PC-9 (cell line): ENCODE measurements around the gene CD74. TPM values are rescaled to one million over a fixed set of nuclear protein-coding genes. Genes with fewer than 3 reads are reported as not detected.
A peak's percentile ranks its signal among the peaks of the same experiment; 100 is the strongest.

Source experiments
- BruUV-seq: library from RNA; stranded (reverse); fragments of 400-500 nt; replicated peaks from 2 replicates; lab custom pipeline; 2021; lab: Mats Ljungman, UMichigan
- CTCF ChIA-PET: fragments of 300-600 bp; sonication (Branson Sonifier 250); formaldehyde crosslinking; loops from one replicate; lab custom pipeline; 2022; ENCODE audit warnings: antibody characterized with exemption; lab: Charles Lee
- POLR2A ChIA-PET: fragments of 300-600 bp; sonication (Branson Sonifier 250); formaldehyde crosslinking; loops from one replicate; lab custom pipeline; 2022; ENCODE audit warnings: antibody characterized with exemption; ENCODE audit not compliant: unreplicated experiment; lab: Charles Lee
- DNase-seq, 2 experiments: peaks; one replicate each; pipeline versions ENCODE4 v3.0.0 to v3.0.0-alpha.2; 2015 to 2022; ENCODE audit warnings: mixed read lengths in 1 of 2
- H2AFZ ChIP-seq: fragments of 200-600 bp; sonication (generic); 2 replicates; pipeline ENCODE4 v1.8.1; 2017; ENCODE audit warnings: antibody characterized with exemption
- H3F3A ChIP-seq: fragments of 200-600 bp; sonication (generic); 2 replicates; pipeline ENCODE4 v1.8.1; 2017; ENCODE audit warnings: antibody characterized with exemption, mild to moderate bottlenecking, low read depth; ENCODE audit not compliant: insufficient read depth
- H3K27ac ChIP-seq: fragments of 200-600 bp; sonication (generic); 2 replicates; pipeline ENCODE4 v1.6.1; 2016; ENCODE audit warnings: mixed run types
- H3K27me3 ChIP-seq: fragments of 200-600 bp; sonication (generic); 2 replicates; pipeline ENCODE4 v1.6.1; 2016; ENCODE audit warnings: low read depth, mixed run types; ENCODE audit not compliant: insufficient read depth
- H3K36me3 ChIP-seq: fragments of 200-600 bp; sonication (generic); 2 replicates; pipeline ENCODE4 v1.6.1; 2016; ENCODE audit warnings: low read depth, mixed run types
- H3K4me1 ChIP-seq: fragments of 200-600 bp; sonication (generic); replicated peaks from 2 replicates; pipeline ENCODE4 v1.6.1; 2016; ENCODE audit warnings: mixed run types; ENCODE audit not compliant: insufficient read depth
- H3K4me2 ChIP-seq: fragments of 200-600 bp; sonication (generic); 2 replicates; pipeline ENCODE4 v1.6.1; 2017; ENCODE audit warnings: mixed run types
- H3K4me3 ChIP-seq: fragments of 200-600 bp; sonication (generic); 2 replicates; pipeline ENCODE4 v1.6.1; 2016; ENCODE audit warnings: mixed run types
- H3K79me2 ChIP-seq: fragments of 200-600 bp; sonication (generic); 2 replicates; pipeline ENCODE4 v1.6.1; 2017; ENCODE audit warnings: low read depth, mixed run types
- H3K9me2 ChIP-seq: fragments of 200-600 bp; sonication (generic); 2 replicates; pipeline ENCODE4 v1.8.1; 2017; ENCODE audit warnings: mild to moderate bottlenecking; ENCODE audit not compliant: insufficient read depth
- H3K9me3 ChIP-seq: fragments of 200-600 bp; sonication (generic); 2 replicates; pipeline ENCODE4 v1.8.1; 2016; ENCODE audit warnings: low read depth; ENCODE audit not compliant: insufficient read depth
- H4K20me1 ChIP-seq: fragments of 200-600 bp; sonication (generic); 2 replicates; pipeline ENCODE4 v1.8.1; 2017; ENCODE audit not compliant: insufficient read depth
- EZH2 ChIP-seq: fragments of 200-600 bp; sonication (generic); IDR thresholded peaks from 2 replicates; pipeline ENCODE4 v1.8.0; 2017; ENCODE audit warnings: antibody characterized with exemption, low read depth
- intact Hi-C: fragments of 100-400 bp; cut with micrococcal nuclease; formaldehyde crosslinking; loops from one replicate; pipeline ENCODE4 v1.10.0; 2022; ENCODE audit not compliant: unreplicated experiment
- total RNA-seq: library from RNA; stranded (reverse); gene quantifications from 2 replicates; pipeline ENCODE4 v1.2.3, GENCODE V29; 2021
- TF ChIP-seq, protein P1 (sequence below): fragments of 200-600 bp; sonication (generic); conservative IDR thresholded peaks from 2 replicates; pipeline ENCODE4 v1.6.1; 2017; ENCODE audit warnings: mixed run types, antibody characterized with exemption, mild to moderate bottlenecking, moderate library complexity

Gene CD74
- total RNA-seq, 1 experiment from 2014 or later = 52.0 TPM

- Histone ChIP-seq H3K27me3 (no peaks in the 10 kb centered on the region), H3K9me2 (no peaks in the 10 kb centered on the region), H4K20me1 (no peaks in the 10 kb centered on the region), H3F3A (0 out of 2 replicates have a peak, but pooled peaks cover 5% of the 10 kb centered on the region), H3K4me1 (no peaks in the 10 kb centered on the region), H3K27ac (no peak overlapping the region), H3K4me2 (no peak overlapping the region), H3K9me3 (no peaks in the 10 kb centered on the region), H3K4me3 (no peak overlapping the region), H3K79me2 (no peaks in the 10 kb centered on the region), H2AFZ (no peak overlapping the region), H3K36me3 (no peaks in the 10 kb centered on the region)
- no TSS peak for BruUV-seq
- intact Hi-C loops = no loop called here
- ChIA-PET POLR2A (interaction anchor here (0.5 kb wide), 1 partner anchor 205 kb away, joined by 3 read pairs; no protein-coding TSS in a partner anchor), CTCF (no interaction called here)
- no peak for DNase-seq
- TF ChIP-seq EZH2 = no peak
- TF ChIP-seq, protein P1, sequence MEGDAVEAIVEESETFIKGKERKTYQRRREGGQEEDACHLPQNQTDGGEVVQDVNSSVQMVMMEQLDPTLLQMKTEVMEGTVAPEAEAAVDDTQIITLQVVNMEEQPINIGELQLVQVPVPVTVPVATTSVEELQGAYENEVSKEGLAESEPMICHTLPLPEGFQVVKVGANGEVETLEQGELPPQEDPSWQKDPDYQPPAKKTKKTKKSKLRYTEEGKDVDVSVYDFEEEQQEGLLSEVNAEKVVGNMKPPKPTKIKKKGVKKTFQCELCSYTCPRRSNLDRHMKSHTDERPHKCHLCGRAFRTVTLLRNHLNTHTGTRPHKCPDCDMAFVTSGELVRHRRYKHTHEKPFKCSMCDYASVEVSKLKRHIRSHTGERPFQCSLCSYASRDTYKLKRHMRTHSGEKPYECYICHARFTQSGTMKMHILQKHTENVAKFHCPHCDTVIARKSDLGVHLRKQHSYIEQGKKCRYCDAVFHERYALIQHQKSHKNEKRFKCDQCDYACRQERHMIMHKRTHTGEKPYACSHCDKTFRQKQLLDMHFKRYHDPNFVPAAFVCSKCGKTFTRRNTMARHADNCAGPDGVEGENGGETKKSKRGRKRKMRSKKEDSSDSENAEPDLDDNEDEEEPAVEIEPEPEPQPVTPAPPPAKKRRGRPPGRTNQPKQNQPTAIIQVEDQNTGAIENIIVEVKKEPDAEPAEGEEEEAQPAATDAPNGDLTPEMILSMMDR = no peak
Measured at GRCh38 chr5:150400316-150401075, 12.2 kb downstream of the CD74 start.

DNA sequence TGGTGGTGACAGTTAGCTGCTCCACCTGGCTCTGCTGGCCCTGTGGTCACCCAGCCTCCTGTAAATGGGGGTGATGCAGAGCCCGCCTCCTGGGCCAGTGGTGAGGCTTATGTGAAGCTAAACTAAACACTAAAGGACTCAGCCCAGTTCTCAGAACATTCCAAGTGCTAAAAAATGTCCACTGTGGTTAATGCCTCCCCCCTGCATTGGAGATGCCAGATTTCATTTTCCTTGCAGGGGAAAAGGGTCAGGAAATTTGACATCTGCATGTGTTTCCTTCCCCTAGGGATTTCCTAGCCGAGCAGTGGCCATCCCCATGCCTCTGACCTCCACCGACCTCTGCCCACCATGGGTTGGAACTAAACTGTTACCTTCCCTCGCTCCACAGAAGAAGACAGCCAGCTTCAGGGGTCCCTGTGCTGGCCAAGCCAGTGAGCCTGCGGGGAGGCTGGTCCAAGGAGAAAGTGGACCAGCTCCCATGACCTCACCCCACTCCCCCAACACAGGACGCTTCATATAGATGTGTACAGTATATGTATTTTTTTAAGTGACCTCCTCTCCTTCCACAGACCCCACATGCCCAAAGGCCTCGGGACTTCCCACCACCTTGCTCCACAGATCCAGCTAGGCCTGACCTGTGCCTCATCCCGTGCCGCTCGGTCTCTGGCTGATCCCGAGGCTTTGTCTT lies 13.0 kb downstream of the CD74 start:
- ChIA-PET POLR2A (interaction anchor here (0.5 to 0.6 kb wide), 2 partner anchors 206 to 439 kb away, joined by 3 to 4 read pairs; partner anchors contain the start of gene SLC26A2), CTCF (no interaction called here)
- BruUV-seq = no TSS peak
- Histone ChIP-seq H3K4me2 (no peak overlapping the region), H3K27ac (no peak overlapping the region), H3F3A (0 out of 2 replicates have a peak, but pooled peaks cover 5% of the 10 kb centered on the region), H3K4me1 (no peaks in the 10 kb centered on the region), H3K9me2 (no peaks in the 10 kb centered on the region), H2AFZ (no peak overlapping the region), H3K27me3 (no peaks in the 10 kb centered on the region), H3K9me3 (no peaks in the 10 kb centered on the region), H3K4me3 (no peak overlapping the region), H3K79me2 (no peaks in the 10 kb centered on the region), H4K20me1 (no peaks in the 10 kb centered on the region), H3K36me3 (no peaks in the 10 kb centered on the region)
- TF ChIP-seq EZH2 = no peak
- TF ChIP-seq, protein P1 = no peak
- intact Hi-C loops = loop anchor here (5.0 kb wide), 1 partner anchor 38 kb away; no protein-coding TSS in a partner anchor
- no peak for DNase-seq

- Histone ChIP-seq H2AFZ (no peak overlapping the region), H3K9me3 (no peaks in the 10 kb centered on the region), H3K9me2 (no peaks in the 10 kb centered on the region), H3K79me2 (no peaks in the 10 kb centered on the region), H3K36me3 (no peaks in the 10 kb centered on the region), H3K4me3 (no peak overlapping the region), H4K20me1 (no peaks in the 10 kb centered on the region), H3K27me3 (no peaks in the 10 kb centered on the region), H3K4me1 (no peaks in the 10 kb centered on the region), H3K27ac (no peak overlapping the region), H3K4me2 (no peak overlapping the region), H3F3A (0 out of 2 replicates have a peak, but pooled peaks cover 5% of the 10 kb centered on the region)
- CTCF ChIA-PET = interaction anchor here (0.5 to 0.6 kb wide), 2 partner anchors 94 to 669 kb away, joined by 3 read pairs; partner anchors contain the start of gene PPARGC1B
- no peak for TF ChIP-seq EZH2
- TF ChIP-seq, protein P1 = peak; percentile 54; the same call in 1 of the 2 replicates
- POLR2A ChIA-PET = no interaction called here
- BruUV-seq = no TSS peak
- intact Hi-C loops = loop anchor here (5.0 kb wide), 1 partner anchor 38 kb away; no protein-coding TSS in a partner anchor
- no peak for DNase-seq
Measured at GRCh38 chr5:150398722-150399523, 13.8 kb downstream of the CD74 start.
